ENCODE measurements around the gene SH2D5. TPM values are rescaled to one million over a fixed set of nuclear protein-coding genes. Genes with fewer than 3 reads are reported as not detected.

SH2D5 gene
- total RNA-seq, 3 donors from 2014 or later = under 0.01 to 0.29 TPM; not detected in 1

GRCh38 chr1:20731057-20731991, 1.2 kb downstream of the SH2D5 start:
- Histone ChIP-seq H3K27me3 (peaks cover 4% of the 10 kb centered on the region in 2 donors), H3K36me3 (no peaks in the 10 kb centered on the region), H3K27ac (peak overlapping the region in 1 of 2 donors; percentile 56), H3K4me3 (peak overlapping the region; percentile 48 to 84 (median 62)), H3K9me3 (no peaks in the 10 kb centered on the region), H3K4me1 (peaks cover 0 to 12% of the 10 kb centered on the region in 2 donors)
- no peak for TF ChIP-seq POLR2AphosphoS5 (IDR thresholded peaks at IDR 0.05)
- no peak for TF ChIP-seq POLR2A (IDR thresholded peaks at IDR 0.05)
- no peak for TF ChIP-seq CTCF (IDR thresholded peaks at IDR 0.05)
- DNase-seq (ENCODE audit: low spot score in 2 of 2) = peak in 1 of 2 donors; percentile 17
- intact Hi-C loops (cut with DNase I; ENCODE audit: low total_unique reads) = no loop called here

GRCh38 chr1:20730690-20731056, 1.8 kb downstream of the SH2D5 start:
- peaks cover 4% of the 10 kb centered on the region in 2 donors for H3K27me3 ChIP-seq
- no peak overlapping the region for H3K27ac ChIP-seq
- H3K4me1 ChIP-seq = peaks cover 0 to 12% of the 10 kb centered on the region in 2 donors
- intact Hi-C loops (cut with DNase I; ENCODE audit: low total_unique reads) = no loop called here
- no peaks in the 10 kb centered on the region for H3K36me3 ChIP-seq
- TF ChIP-seq POLR2AphosphoS5 (IDR thresholded peaks at IDR 0.05) = no peak
- no peak for TF ChIP-seq CTCF (IDR thresholded peaks at IDR 0.05)
- TF ChIP-seq POLR2A (IDR thresholded peaks at IDR 0.05) = no peak
- DNase-seq (ENCODE audit: low spot score in 2 of 2) = peak in 1 of 2 donors; percentile 14
- H3K9me3 ChIP-seq = no peaks in the 10 kb centered on the region
- H3K4me3 ChIP-seq = no peak overlapping the region

- DNase-seq (ENCODE audit: low spot score in 2 of 2) = peak in 1 of 2 donors; percentile 14
- Histone ChIP-seq H3K4me1 (peaks cover 0 to 12% of the 10 kb centered on the region in 2 donors), H3K36me3 (no peaks in the 10 kb centered on the region), H3K27me3 (peaks cover 4% of the 10 kb centered on the region in 2 donors), H3K27ac (no peak overlapping the region), H3K4me3 (no peak overlapping the region), H3K9me3 (no peaks in the 10 kb centered on the region)
- no peak for TF ChIP-seq POLR2AphosphoS5 (IDR thresholded peaks at IDR 0.05)
- no peak for TF ChIP-seq CTCF (IDR thresholded peaks at IDR 0.05)
- TF ChIP-seq POLR2A (IDR thresholded peaks at IDR 0.05) = no peak
- intact Hi-C loops (cut with DNase I; ENCODE audit: low total_unique reads) = no loop called here
Observed at GRCh38 chr1:20729990-20730689, 2.4 kb downstream of the SH2D5 start.

GRCh38 chr1:20729155-20729931, 3.2 kb downstream of the SH2D5 start:
- H3K4me1 ChIP-seq = peaks cover 0 to 12% of the 10 kb centered on the region in 2 donors
- TF ChIP-seq CTCF (IDR thresholded peaks at IDR 0.05) (no peak), POLR2AphosphoS5 (IDR thresholded peaks at IDR 0.05) (no peak), POLR2A (IDR thresholded peaks at IDR 0.05) (no peak)
- no peak overlapping the region for H3K4me3 ChIP-seq
- H3K27me3 ChIP-seq = peaks cover 4% of the 10 kb centered on the region in 2 donors
- intact Hi-C loops (cut with DNase I; ENCODE audit: low total_unique reads) = no loop called here
- no peak for DNase-seq (ENCODE audit: low spot score in 2 of 2)
- H3K36me3 ChIP-seq = no peaks in the 10 kb centered on the region
- H3K9me3 ChIP-seq = no peaks in the 10 kb centered on the region
- H3K27ac ChIP-seq = no peak overlapping the region
